Measurements from ENCODE around the gene USP13.

GRCh38 chr3:179791793-179792192, 139.0 kb downstream of the USP13 start:
- TF ChIP-seq CTCF (IDR thresholded peaks at IDR 0.05) (no peak), POLR2A (IDR thresholded peaks at IDR 0.05) (no peak), POLR2AphosphoS5 (IDR thresholded peaks at IDR 0.05) (no peak)
